GM19324 (cell line): ENCODE measurements around the gene NKAIN2.
"Not testable (repeated sequence)": the region's sequence is repeated elsewhere in the genome, so short reads cannot be mapped to it uniquely, and the experiment has no call there.

Source experiments
- ATAC-seq: cut with Tn5 transposase; IDR thresholded peaks from one replicate; pipeline ENCODE4 v1.9.1; 2021; ENCODE audit warnings: mild to moderate bottlenecking, moderate library complexity; ENCODE audit not compliant: unreplicated experiment, low FRiP score

The NKAIN2 gene

DNA sequence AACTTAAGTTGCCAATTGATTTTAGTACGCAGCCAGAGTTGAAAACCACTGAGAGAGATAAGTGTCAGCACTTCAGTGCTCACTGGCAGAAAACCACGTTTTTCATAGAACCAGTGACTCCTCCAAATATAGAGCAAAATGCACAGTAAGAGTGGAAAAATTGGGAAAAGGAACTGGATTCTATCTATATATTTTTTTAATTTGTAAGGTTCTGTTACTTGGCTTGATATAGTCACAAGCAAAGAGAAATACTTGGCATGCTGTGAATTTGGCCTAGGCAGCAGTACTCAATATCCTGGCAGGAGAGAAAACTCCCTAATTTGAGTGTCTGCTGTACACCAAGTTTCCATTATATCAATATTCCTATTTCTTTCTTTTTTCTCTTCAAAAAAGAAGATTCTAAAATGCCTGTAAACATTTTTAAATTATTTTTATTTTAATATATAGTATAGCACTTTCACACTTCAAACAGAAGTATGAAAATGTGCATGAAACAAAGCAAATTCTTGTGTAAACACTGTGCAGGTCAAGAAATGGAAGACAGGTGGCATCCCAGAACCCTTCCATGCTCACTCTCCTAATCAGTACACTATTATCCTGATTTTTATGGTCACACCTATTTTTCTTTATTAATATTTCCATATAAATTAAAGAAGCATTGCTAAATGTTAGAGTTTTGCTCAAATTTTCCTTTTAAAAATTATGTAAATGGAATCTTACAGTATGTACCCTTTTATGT is 596.8 kb downstream of the NKAIN2 start:
- ATAC-seq = no peak

DNA sequence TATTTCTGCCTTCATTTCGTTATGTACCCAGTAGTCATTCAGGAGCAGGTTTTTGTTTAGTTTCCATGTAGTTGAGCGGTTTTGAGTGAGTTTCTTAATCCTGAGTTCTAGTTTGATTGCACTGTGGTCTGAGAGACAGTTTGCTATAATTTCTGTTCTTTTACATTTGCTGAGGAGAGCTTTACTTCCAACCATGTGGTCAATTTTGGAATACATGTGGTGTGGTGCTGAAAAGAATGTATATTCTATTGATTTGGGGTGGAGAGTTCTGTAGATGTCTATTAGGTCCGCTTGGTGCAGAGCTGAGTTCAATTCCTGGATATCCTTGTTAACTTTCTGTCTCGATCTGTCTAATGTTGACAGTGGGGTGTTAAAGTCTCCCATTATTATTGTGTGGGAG is 606.8 kb downstream of the NKAIN2 start:
- not testable (repeated sequence) for ATAC-seq

DNA sequence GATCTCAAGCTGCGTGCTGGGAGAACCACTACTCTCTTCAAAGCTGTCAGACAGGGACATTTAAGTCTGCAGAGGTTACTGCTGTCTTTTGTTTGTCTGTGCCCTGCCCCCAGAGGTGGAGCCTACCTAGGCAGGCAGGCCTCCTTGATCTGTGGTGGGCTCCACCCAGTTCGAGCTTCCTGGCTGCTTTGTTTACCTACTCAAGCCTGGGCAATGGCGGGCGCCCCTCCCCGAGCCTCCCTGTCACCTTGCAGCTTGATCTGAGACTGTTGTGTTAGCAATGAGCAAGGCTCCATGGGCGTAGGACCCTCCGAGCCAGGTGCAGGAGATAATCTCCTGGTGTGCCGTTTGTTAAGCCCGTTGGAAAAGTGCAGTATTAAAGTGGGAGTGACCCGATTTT is 609.0 kb downstream of the NKAIN2 start:
- ATAC-seq = not testable (repeated sequence)

DNA sequence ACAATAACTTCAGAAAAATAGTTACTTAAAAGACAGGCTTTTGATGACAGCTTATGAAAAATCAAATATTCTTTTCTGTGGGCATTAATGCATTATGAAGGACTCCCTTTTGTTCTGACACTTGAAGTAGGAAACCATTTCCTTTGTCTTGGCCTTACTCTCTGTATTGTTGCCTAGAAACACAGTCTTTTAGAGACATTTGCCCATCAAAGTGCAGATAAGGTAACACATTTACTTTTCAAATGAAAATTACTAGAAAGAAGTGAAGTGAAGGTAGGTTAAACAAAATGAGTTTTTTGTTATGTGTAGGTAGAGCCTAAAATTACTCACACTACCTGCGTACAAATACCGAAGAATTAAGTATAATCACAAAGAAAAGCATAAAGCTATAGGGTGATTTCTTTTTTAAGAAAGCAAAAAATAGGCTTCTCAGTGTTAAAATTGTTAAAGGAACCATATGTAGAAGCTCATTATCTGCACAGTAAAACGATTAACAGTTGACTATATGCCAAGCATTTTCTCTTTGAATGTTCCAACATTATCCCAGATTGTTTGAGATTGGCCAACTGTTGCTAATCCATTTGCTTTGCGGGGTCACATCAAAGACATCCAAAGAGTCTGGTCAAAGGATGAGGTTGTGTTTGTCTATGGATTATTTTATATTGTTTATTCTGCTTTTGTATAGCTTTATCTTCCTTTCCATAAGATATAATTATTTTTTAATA is 616.6 kb downstream of the NKAIN2 start:
- no peak for ATAC-seq

DNA sequence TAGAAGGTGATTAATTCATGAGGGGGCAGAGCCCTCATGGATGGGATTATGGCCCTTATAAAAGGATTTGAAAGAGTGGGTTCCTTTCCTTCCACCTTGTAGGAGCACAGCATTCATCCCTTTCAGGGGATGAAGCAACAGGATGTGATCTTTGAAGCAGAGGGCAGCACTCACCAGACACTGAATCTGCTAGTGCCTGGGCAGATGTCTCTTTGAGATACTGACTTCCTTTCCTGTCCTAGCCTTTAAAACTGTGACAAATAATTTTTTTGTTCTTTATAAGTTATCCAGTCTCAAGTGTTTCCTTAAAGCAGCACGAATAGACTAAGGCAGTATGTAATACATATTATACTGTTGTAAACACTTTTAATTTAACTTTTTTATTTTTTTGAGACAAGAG is 620.0 kb downstream of the NKAIN2 start:
- no peak for ATAC-seq

DNA sequence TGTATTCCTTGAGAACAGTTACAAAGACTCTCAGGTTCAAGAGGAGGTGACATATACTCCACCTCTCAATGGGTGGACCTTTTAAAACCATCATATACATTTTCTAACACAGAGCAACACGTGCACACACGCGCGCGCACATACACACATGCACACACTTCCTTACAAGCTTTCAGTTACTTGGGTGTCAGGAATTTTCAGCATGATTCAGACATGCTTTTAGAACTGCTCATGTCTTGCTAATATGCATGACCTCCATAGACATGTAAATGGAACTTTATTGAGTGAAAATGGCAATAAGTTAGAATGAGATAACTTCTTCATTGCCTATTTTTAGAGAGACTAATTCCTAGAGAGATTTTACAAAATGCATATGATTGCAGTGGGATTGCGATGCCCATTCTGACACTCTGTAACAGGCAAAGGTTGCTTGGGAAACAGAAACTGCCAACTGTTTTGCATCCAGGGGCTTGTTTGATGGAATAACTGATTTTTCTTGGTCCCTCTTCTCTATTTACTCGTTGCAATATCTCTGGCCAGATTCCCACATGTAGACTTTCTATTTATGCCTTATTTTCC is 627.2 kb downstream of the NKAIN2 start:
- no peak for ATAC-seq

DNA sequence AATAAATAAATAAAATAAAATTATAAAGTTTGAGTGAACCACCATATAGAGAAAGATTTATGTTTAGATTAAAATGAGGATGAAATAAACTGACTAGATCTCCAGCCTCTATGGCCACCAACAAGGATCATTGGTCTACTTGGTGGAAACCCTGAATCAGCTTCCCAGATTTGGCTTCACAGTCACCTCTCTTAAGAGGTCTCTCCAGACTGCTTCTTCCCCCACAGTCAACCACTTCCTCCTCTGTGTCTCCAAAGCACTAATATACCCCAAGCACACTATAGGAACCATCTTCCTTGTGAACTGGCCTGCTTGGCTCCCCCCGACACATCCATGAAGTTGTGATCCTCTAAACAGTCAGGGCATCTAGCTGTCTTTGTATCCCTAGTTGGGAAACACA is 629.0 kb downstream of the NKAIN2 start:
- no peak for ATAC-seq

DNA sequence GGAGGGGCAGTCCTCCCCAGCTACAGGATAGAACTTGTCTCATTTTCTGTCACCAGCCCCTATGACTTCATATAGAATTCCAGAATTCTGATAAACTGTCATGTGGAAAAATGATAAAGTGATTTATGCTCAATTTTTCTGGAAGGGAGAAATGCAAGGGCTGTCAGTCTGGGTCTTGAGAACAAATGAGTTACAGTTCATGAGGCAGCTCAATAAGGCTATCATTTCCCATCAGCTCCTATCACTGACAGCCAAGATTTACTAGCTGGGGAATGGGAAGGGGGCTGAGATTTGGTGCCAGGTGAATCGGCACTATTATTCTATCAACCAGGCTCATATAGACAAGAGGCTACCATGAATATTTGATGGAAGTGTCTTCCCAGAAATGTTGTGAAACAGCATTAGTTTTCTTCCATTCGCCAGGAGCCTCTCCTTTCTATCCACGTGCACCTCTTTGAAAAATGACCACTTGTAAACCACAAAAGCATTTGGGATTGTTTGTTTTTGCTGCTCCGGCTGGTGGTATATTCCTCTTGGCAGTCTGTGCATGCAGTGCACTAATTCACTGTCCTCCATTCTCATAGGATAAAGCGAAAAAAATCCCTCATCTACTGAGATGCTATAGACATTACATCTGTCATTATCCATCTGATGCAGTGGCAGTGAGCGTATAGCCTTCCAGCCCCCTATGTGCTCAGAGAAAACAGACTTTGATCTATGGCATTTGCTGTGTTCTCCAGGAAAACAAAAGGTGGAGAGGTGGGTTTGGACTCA is 629.9 kb downstream of the NKAIN2 start:
- ATAC-seq = no peak

DNA sequence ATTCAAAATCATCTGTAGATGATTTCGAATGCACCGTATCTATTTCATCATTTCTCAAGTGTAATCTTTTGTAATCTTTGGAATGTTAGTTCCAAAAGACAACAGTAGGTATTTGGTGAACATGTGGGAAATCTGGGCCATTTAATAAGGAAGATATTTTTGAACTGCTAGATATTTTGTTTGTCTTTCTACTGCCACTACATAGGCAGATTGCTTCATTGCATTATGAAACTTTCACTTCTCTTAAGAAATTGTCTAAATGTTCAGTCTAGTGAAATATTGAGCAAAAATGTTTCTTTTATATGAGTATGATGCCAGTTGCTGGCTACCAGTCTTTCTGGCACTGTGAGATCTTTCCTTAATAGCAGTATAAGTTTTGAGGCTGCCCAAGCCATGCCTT is 630.8 kb downstream of the NKAIN2 start:
- no peak for ATAC-seq

DNA sequence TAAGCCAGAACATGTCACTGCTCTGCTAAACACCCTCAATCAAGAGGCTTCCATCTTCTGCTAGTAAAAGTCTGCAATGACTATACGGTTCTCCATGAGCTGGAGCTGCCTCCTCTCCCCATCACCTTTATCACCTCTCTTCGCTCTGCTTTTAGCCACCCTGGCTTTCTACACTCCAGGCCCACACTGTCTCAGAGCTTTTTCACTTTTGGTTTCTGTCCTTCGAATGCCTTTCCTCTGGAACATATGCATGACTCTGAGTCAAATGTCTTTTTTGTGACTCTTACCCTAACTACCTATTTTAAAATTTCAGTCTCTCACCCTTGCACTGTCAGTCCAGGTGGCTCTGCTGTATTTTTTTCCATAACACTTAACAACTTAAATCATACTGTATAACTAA is 633.1 kb downstream of the NKAIN2 start:
- ATAC-seq = no peak

DNA sequence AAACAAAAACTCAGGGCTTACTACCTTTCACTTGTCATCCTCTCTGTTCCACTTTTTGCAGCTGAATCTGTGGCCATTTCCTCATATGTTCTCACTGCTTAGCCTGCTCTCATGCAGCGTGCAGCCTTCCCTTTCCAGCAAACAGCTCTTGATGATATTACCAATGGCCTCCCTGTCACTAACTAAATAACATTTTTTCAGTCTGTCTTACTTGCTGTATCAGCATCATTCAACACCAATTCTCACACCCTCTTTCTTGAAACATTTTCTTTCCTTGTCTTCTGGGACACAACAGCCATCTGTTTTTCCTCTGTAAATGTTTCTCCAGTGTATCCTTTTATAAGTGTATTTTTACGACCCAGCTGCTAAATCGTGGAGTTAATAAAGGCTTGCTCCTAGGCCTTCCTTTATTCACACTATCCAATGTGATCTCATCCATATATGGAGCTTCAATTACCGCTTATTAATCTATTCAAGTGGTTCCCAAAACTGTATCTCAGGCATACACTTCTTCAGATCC is 634.9 kb downstream of the NKAIN2 start:
- no peak for ATAC-seq

DNA sequence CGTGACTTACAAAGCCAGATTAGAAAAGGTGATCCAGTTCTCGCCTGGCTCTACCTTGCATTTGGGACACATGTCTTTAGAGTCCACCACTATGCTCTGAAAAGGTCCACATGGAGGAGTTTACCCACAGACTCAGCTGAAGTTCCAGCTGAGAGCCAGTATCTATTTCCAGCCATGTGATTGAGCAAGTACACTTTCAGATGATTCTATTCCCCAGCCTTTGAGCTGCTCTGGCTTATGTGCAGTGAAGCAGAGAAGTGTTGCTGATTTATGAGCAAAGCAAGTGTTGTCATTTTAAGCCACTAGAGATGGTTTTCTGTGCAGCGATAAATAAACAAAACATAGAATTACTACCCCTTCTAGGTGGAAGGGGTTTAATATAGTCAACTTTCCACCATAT is 637.8 kb downstream of the NKAIN2 start:
- no peak for ATAC-seq

DNA sequence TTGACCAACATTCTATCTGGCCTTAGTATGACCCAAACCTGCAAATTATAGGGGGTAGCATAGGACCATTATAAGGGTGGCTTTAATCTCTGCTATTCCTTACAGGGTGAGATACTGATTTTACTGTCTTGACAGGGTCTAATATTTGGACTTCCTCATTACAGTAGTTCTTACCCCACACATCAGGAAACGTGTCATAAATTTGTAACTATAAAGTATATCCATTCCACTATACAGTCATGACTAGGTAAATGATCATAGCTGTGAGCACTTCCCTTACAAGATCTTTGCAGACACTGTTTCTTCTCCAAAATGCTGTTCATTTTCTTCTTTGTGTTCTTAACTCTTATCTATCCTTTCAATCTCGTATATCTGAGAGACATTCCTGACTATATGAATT is 639.9 kb downstream of the NKAIN2 start:
- ATAC-seq = no peak

DNA sequence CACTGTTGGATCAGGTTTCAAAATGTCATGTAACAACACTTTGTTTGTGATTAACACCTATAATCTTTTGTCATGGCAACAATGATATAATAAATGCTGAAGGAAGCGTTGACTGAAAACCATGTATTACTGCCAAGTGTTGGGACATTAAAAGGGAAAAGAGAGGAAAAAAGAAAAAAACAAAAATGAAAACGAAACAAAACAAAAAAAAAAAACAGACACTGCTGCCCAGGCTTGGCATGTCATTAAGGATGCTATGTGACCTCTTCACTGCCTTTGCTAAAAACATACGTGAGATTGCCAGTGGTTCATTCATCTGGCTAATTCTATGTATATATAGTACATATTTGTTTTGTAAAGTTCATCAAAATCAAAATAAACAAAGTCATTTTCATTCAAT is 641.9 kb downstream of the NKAIN2 start:
- ATAC-seq = no peak

DNA sequence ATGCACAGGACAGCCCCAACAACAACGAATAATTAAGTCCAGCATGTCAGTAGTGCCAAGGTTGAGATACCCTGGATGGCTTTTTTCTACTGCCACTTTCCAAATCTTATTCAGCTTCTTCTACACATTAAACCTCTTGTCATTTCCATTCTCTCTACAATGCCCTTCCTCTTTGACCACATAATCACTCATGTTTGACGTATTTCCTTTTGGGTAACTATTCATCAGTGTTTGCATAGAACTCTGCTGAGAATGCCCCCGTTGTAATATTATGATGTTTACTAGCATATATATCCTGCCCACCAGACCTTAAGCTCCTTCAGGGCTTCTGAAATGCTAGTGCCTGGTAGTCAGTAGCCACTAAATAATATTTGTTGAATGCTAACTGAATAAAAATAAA is 643.3 kb downstream of the NKAIN2 start:
- no peak for ATAC-seq

DNA sequence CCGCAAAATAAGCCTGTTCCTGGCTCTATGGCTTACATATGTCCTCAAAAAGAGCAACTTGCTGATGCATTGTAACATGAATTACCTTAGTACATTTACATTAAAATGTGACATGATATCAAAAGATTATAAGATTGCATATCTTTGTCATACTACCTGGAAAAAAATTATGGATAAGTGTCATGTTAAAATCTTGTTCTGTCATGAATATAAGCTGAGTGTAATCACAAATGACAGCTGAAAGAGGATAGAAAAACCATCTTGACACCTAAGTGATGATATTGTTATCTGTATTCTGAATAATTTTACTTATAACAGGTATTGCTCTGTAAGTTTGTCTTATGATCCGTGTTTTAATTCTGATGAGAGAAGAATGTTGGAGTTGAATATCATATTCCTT is 655.6 kb downstream of the NKAIN2 start:
- no peak for ATAC-seq

DNA sequence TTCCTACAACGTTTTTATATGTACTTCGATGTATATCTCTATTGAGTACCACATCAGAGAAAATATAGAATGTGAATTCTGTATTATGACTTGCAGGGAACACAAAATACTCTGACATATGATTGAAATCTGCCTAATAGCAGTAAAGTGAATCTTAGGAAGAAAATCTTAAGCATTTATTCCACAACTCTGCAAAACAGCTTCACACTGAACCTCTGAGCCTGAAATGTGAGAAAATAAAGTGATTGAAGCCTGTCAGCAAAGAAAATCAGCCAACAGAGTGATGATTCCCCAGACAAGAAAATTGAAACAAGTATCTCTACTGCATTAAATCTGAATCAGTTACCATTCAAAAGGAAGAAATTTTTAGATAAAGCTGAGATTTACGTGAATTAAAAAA is 659.1 kb downstream of the NKAIN2 start:
- no peak for ATAC-seq

DNA sequence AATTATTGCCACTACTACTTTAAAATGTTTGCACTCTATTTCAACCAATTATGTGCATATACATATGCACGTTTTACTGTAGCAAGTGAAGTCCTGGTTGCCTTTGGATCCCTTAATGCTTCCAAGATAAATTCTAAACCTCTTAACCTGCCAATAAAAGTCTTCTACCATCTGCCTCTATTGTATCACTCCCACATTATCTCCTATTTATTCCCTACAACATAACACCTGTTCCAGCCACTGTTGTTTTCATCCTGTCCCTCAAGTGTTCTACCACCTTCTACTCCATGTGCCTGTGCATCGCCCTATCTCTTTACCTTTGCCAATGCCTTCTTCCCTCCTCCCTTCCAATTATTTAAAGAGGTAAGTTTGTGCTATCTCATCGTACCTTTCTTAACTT is 659.6 kb downstream of the NKAIN2 start:
- ATAC-seq = no peak

DNA sequence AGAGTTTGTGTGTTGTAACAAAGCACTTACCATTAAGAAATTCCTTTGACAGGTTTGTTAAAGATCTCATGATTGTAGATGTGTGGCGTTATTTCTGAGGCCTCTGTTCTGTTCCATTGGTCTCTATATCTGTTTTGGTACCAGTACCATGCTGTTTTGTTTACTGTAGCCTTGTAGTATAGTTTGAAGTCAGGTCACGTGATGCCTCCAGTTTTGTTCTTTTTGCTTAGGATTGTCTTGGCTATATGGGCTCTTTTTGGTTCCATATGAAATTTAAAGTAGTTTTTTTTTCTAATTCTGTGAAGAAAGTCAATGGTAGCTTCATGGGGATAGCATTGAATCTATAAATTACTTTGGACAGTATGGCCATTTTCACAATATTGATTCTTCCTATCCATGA is 660.9 kb downstream of the NKAIN2 start:
- not testable (repeated sequence) for ATAC-seq

DNA sequence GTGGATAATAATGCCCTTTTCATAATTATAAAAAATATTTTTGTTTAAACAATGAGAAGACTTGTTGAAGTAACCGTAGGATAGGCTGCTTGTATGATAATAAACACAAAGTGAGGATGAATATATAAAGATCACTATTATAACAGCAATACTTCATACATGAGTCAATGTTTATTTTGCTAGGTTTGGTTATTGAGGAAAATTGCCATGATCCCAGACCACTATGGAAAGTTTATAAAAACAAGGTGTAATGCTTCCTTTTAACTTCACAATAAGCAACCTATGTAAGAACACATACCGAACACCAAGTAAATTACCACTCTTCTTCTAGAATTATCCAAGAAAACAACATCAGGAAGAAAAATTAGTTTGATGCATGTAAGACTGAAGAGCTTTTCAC is 663.3 kb downstream of the NKAIN2 start:
- ATAC-seq = no peak

DNA sequence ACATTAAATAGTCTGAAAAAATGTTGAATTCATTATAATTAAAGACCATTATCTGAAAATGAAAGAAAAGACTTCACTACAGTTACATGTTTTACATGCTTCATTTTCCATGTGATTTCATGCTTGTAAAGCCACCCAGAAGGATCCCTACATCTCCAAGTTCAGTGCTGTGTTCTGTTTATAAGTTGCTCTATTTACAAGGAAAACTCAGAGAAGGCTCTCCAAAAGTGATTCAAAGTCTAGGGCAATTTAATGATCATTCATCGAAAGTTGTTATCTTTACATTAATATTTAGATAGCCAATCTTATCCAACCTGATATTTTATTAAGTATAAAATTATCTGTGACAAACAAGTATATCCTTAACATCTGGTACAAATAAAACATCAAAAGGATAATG is 663.7 kb downstream of the NKAIN2 start:
- ATAC-seq = no peak
